H1 (cell line): ENCODE measurements around the gene PARP4. TPM values are rescaled to one million over a fixed set of nuclear protein-coding genes. Genes with fewer than 3 reads are reported as not detected.

Experiments
- polyA plus RNA-seq, 7 experiments: library from polyadenylated mRNA; depleted of rRNA in 3 of 7; stranded (reverse) in 5 of 7; unstranded in 2 of 7; fragments of >200 nt in 5 of 7; fragments of 200-250 nt in 2 of 7; gene quantifications; 1 replicate in 5 of 7; 2 replicates in 1 of 7; 4 replicates in 1 of 7; pipeline versions ENCODE4 v1.2.1 to v1.2.3, GENCODE V29; 2011 to 2013; ENCODE audit warnings: missing spikeins in 2 of 7, mixed read lengths in 2 of 7
- total RNA-seq: library from RNA; stranded (reverse); fragmentation: NEBNext Ultra II Directional; extraction: Animal tissue kit (Norgen Biotek cat#: 25700); gene quantifications from 2 replicates; pipeline ENCODE4 v1.2.1, GENCODE V29; 2021
- TF ChIP-seq, protein P1 (sequence below): IDR thresholded peaks from 2 replicates; pipeline ENCODE4 v1.6.1; 2011; ENCODE audit warnings: low read depth, mild to moderate bottlenecking, low read length; ENCODE audit not compliant: insufficient read depth

PARP4 gene
- total and polyA plus RNA-seq, 2 of the 8 experiments (the other 6 are each of a cell fraction or from before 2014, with no cell fraction given) = 22.2 to 40.3 TPM

DNA sequence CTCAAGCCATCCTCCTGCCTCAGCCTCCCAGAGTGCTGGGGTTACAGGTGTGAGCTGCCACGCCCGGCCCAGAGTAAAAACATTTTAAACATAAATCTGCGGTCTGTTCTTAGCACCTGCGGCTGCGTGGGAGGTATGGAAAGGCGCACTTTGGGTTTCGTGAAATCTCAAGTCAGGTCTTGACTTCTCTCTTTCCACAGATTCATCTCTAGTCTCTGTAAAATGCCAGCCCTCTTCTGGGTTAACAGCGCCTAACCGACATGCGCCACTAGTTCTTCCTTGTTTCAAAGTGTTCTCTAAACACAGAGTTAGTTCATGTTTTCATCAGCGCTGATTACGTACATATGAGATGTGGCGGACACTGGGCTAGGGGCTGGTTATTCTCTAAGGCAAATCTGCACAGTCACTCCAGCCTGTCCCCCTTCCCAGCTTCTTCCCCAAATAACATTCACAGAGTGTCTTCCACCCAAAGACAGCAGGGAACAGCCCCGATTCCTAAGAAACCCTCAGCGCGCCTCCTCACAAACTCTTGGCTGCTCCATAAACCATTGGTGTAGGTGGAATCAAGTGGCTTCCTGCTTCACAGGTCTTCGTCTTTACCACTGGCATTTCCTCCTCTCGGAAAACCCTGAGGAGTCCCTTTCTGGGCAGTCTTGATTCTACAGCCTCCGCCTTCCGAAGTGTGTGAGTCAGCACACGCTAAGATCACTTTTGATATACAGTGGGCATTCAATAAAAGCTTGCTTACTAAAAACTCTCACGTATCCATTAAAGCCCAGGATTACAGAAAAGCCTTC, 1.4 kb downstream of the PARP4 start (continued):
- TF ChIP-seq, protein P1, sequence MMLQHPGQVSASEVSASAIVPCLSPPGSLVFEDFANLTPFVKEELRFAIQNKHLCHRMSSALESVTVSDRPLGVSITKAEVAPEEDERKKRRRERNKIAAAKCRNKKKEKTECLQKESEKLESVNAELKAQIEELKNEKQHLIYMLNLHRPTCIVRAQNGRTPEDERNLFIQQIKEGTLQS = no peak
- TF ChIP-seq, all 59 proteins: peak for 0
